NCI-H2107 treated with DMSO at 0.1 percent for 48 hours (cell line): Measurements from ENCODE around the gene TM4SF4.

Experiments
- DNase-seq: peaks from one replicate; lab custom pipeline; 2025; ENCODE audit not compliant: unreplicated experiment; lab: John Stamatoyannopoulos, UW

TM4SF4 gene

GRCh38 chr3:149480326-149481017 lies 6.0 kb downstream of the TM4SF4 start:
- peak; percentile 49 for DNase-seq

- no peak for DNase-seq
Measured at GRCh38 chr3:149481056-149481455, 6.6 kb downstream of the TM4SF4 start.

GRCh38 chr3:149481491-149481890 lies 7.0 kb downstream of the TM4SF4 start:
- no peak for DNase-seq

GRCh38 chr3:149486726-149487125 lies 12.2 kb downstream of the TM4SF4 start:
- no peak for DNase-seq

GRCh38 chr3:149487598-149488197 lies 13.2 kb downstream of the TM4SF4 start:
- no peak for DNase-seq

GRCh38 chr3:149489060-149489690 lies 14.7 kb downstream of the TM4SF4 start:
- no peak for DNase-seq

- no peak for DNase-seq
Measured at GRCh38 chr3:149490260-149490971, 15.9 kb downstream of the TM4SF4 start.

GRCh38 chr3:149493315-149494021 lies 19.0 kb downstream of the TM4SF4 start:
- DNase-seq, result no peak

GRCh38 chr3:149494022-149494758 lies 19.7 kb downstream of the TM4SF4 start:
- peak; percentile 24 for DNase-seq

- no peak for DNase-seq
Measured at GRCh38 chr3:149494759-149495580, 20.5 kb downstream of the TM4SF4 start.

GRCh38 chr3:149495581-149496125 lies 21.2 kb downstream of the TM4SF4 start:
- DNase-seq, result no peak

- no peak for DNase-seq
Measured at GRCh38 chr3:149496891-149497290, 22.4 kb downstream of the TM4SF4 start.

- no peak for DNase-seq
Measured at GRCh38 chr3:149497966-149498670, 23.6 kb downstream of the TM4SF4 start.

- DNase-seq, result no peak
Measured at GRCh38 chr3:149501524-149501923, 27.0 kb downstream of the TM4SF4 start.

- DNase-seq, result no peak
Measured at GRCh38 chr3:149502438-149502837, 27.9 kb downstream of the TM4SF4 start.

- DNase-seq, result no peak
Measured at GRCh38 chr3:149506540-149506939, 32.0 kb downstream of the TM4SF4 start.

- DNase-seq, result no peak
Measured at GRCh38 chr3:149506965-149507364, 32.5 kb downstream of the TM4SF4 start.

GRCh38 chr3:149507491-149508324 lies 33.2 kb downstream of the TM4SF4 start:
- no peak for DNase-seq
